ENCODE results near the gene ROCK2.

The ROCK2 gene

DNA sequence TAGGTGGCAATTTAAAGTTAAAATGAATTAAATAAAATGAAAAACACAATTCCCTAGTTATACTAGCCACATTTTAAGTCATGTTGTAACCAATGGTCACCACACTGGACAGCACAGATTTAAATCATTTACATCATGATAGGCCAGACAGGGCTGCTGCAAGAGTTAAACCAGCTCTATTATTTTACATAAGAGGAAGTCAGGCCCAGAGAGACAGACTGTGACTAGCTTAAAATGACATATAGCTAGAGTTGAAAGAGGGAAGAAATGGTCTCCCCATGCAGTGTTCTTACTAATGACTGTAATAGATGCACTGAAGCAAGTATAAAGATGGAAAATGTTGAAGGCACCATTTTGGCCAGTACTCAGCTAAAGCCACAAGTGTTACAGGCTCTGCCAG, 119.5 kb downstream of the ROCK2 start:
- DNase-seq: no peak

DNA sequence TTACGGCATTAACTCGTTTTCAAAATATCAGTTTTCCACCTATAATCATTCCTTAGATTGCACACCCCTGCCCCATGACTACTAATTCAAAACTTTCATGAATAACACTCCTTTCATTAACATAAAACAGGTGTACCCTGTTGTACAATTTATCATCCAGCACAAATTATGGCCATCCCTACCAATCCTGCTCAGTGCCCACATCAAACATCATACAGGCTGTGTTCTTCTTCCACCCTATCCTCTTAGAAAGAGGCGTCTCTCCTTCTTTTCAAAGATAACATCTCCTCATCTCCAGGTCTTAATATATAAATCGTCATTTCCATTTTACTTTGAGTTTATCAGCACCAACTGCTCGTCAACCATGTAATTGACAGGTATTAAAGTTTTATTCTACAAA, 121.6 kb downstream of the ROCK2 start:
- DNase-seq: no peak

GRCh38 chr2:11220445-11220844, 124.0 kb downstream of the ROCK2 start:
- DNase-seq: no peak

DNA sequence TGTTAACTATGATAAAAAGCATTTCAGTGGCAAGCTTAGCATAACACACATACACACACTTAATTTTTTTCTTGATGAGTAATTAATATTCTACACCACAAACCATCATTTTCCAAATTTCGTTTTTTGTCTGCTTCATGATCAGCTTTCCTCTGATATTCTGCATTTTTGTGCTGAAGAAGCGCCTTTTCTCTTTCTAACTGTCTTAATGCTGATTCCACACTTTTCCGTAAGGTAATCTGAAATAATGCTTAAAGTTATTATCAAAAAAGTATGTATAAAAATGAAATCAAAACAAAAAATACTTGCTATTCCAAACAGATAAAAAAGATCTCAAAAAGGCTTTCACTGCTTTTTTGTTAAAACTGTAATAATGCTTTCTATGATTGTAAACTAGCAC, 129.0 kb downstream of the ROCK2 start:
- DNase-seq: no peak

DNA sequence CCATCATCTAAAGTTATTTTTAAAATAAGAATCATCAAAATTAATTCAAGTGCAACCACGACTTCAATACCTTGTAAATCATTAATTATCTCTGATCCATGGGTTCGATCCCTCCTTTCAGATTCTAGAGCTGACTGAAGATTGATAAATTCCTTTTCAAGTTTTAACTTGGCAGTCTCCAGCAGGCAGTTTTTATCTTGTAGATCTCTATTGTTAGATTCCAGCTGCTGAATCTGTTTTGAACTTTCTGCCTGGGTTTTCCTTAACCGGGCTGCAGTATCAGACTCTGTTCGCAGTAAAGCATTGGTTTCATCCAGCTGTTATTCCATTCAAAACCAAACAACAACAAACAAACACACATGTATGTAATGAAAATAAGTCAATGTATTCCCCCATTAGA, 129.7 kb downstream of the ROCK2 start:
- no peak for DNase-seq

DNA sequence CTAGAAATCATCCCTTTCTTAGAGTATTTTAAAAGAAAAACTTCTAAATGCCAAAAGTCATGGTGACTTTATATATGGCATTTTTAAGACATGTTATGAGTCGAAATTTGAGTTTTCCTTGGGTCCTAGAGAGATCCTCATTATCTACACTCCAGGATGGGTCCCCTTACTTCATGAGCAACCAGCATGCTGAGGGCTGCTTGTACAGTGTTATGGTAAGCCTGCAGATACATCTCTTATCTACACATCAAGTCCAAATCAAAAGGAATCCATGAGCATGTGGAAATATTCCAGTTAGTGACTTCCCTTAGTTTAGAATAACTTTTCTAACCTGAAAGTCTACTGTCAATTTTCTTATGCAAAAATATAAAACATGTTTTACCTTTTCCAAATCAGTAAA, 130.5 kb downstream of the ROCK2 start:
- no peak for DNase-seq

- no peak for DNase-seq
These were observed 131.3 kb downstream of the ROCK2 start for GRCh38 chr2:11213090-11213638.

- no peak for DNase-seq
These were observed 131.8 kb downstream of the ROCK2 start for GRCh38 chr2:11212645-11213044.

- no peak for DNase-seq
These were observed 136.4 kb downstream of the ROCK2 start for GRCh38 chr2:11208083-11208482.

GRCh38 chr2:11203480-11203879, 141.0 kb downstream of the ROCK2 start:
- no peak for DNase-seq

DNA sequence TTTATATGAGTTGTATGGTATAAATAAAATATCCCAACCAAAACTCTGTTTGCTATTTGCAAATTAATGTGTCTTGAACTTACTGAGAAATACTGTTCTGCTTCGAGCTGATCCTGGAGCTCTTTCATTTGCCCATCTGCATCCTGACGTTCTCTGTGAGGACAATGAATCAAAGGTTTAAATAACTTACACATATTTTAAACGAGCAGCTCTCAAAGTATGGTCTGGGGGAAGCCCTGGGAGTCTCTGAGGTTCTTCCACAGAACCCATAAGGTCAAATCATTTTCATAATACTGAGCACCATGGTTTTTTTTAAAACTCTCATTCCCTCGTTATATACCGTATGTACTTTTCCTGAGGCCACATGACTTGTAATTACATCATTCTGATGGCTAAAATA, 142.5 kb downstream of the ROCK2 start:
- no peak for DNase-seq

DNA sequence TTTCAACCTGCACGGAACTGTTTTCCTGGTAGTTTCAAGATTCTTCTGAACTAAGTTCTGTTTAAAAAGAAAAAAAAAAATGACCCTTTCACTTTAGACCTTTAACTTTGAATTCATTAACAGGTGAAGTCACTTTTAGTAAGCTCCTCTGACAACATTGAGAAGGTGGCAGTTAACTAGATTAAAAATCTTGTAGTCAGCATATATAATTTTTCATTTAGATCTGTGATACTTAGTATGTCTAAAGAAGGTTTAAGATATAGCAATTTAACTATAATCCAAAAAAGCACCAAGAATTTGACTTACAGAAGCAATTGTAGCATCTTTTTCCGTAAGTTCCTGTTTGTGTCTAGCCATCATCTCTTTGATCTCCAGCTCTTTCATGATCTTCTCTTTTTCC, 143.8 kb downstream of the ROCK2 start:
- no peak for DNase-seq

GRCh38 chr2:11196246-11196645, 148.2 kb downstream of the ROCK2 start:
- no peak for DNase-seq

DNA sequence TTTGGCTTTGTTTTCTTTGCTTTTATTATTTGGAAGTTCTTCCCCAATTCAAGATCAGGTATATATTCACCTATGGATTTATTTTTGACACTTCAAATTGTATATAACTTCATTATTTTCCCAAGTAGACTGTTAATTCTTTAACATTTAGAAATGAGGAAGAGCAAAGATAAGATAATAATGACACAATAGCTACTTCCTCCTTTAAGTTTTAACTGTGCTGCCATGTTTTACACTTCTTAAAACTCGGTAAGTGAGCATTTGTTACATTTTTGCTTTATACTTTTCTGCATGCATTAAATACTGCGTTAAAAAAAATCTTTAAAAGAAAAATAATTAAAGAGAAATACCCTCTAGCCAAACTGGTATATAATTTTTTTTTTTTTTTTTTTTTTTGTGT, 156.7 kb downstream of the ROCK2 start:
- no peak for DNase-seq

DNA sequence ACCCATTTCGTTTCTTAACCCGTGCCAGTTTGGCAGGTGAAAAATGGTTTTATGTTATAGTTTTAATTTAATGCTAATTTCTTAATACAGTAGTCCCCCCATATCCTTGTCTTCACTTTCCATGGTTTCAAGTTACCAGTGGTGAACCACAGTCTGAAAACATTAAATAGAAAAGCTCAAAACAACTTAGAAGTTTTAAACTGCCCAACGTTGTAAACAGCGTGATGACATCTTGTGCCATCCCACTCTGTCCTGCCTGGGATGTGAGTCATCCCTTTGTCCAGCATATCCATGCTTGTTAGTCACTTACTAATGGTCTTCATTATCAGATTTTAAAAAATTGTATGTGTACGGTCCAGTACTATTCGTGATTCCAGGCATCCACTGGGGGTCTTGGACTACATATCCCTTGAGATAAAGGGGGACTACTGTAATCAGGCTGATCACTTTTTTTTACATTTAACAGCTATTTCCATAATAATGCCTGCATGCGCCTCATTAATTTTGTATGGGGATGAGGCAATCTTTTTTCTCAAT, 157.3 kb downstream of the ROCK2 start:
- no peak for DNase-seq

DNA sequence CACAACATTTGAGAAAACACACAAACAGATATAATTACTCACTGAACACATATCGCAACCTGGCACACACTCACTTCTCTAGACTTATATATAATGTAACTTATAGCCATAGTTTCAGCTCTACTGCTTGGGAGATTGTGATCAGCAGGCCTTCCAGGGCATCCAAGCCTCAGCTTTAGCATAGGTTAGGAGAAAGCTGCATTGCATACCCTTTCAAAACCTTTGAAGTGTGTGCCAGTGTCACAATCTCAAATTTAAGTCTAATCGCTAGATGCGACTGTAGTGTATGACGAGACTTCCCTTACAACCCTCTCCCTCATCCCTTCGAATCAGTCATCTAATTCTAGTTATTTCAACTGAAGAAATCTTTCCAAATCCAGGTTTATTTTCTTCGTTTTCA, 158.3 kb downstream of the ROCK2 start:
- no peak for DNase-seq

DNA sequence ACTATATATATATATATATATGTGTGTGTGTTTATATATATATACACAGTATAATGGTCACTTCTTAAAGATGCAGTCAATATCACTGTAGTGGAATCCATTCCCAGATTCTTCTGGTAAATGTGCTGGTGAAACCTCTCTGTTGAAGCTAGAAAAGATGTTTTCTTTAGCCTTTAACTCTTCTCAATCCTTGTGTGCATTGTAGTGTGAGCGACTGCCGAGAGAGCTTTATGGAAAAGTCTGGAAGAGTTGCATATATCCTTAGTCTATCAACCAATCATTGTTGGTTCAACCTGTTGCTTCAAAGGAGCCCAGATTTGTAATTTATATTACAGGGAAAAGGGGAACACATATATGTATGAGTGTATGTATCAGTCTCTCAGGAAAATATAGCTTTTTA, 161.5 kb downstream of the ROCK2 start:
- no peak for DNase-seq

GRCh38 chr2:11180653-11181052, 163.8 kb downstream of the ROCK2 start:
- DNase-seq: no peak

DNA sequence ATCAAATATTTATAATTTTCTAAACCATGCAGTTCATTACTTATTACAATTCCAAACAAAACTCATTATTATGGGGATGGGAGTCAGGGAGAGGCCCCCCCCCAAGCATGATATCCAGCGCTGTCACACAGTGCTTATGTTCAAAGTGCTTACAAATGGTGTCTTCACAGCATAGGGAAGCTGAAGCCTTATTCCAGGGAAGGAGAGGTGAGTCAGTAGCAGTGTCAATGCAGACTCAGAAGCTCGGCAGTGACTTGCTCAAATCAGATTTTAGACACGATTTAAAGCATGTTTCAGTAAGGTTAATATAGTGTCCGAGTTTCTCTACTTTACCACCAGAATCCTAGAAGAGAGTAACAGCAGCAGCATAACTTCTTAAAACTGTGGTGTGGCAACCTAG, 164.5 kb downstream of the ROCK2 start:
- no peak for DNase-seq

- no peak for DNase-seq
These were observed 165.2 kb downstream of the ROCK2 start for GRCh38 chr2:11179196-11179595.

- no peak for DNase-seq
These were observed 166.4 kb downstream of the ROCK2 start for GRCh38 chr2:11177871-11178690.

DNA sequence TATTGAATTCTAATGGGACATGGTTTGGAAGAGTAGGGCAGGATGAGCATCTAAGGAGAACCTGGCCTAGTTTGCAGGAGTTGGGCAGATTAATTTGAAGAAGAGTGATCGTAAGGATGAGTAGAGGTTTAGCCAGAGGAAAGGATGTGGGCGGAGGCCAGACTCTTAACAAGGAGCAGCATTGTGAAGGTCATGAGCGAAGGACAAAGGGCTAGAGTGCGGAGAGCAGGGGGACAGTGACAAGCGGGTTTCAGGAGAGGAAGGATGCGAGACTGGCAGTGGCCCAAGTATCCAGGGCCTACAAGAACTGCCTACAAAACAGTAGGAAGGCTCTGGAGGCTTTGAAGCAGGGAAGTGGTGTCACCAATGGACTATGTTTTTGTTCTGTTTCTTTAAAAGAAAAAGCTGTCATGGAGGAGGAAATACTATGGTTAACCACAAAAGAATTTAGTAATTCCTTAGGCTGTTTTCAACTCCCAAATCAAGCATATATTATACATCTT, 169.1 kb downstream of the ROCK2 start:
- DNase-seq: no peak

DNA sequence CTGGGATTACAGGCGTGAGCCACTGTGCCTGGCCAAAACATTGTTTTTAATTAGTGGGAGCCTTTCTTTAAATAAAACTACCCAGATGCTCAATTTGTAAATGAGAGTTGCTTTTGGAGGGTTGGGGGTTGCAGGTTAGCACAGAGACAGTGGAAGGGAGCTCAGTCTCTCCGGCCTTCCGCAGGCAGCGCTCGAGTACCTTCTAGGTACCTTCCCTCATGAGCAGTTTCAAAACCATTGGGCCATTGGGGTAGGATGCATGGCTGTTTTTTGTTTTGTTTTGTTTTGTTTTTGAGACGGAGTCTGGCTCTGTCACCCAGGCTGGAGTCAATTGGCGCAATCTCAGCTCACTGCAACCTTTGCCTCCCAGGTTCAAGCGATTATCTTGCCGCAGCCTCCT, 170.2 kb downstream of the ROCK2 start:
- no peak for DNase-seq

DNA sequence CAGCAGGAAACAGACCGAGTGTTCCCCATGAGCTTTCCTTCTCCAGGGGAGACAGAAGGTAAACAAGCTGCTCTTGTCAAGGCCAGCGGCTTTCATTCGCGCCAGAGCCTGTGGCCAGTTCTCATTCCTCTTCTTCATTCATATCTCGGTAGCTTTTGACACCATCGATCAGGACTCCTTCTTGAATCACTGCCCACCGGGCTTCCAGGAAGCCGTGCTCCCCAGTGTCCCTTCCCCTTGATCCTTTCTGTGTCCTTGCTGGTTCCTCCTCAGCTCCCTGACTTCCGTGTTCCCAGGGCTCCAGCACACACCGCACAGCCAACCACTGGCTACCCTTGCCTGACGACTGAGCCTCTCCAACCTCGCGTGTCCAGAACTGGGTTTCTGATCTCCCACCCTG, 175.1 kb downstream of the ROCK2 start:
- DNase-seq: no peak

- no peak for DNase-seq
These were observed 175.9 kb downstream of the ROCK2 start for GRCh38 chr2:11168488-11168887.

Data from activated CD4-positive, alpha-beta T cell treated with anti-CD3 and anti-CD28 coated beads, Interleukin-2, amount 50 U/mL, for 1 hour (primary cell).